H1 (cell line): ENCODE measurements around the gene RAB40C. TPM values are rescaled to one million over a fixed set of nuclear protein-coding genes. Genes with fewer than 3 reads are reported as not detected.

Source experiments
- CTCF ChIA-PET: fragments of 300-600 bp; sonication (Branson Sonifier 250); formaldehyde crosslinking; loops from one replicate; lab custom pipeline; 2021; ENCODE audit not compliant: partially characterized antibody; lab: Charles Lee
- POLR2A ChIA-PET: fragments of 300-600 bp; sonication (Branson Sonifier 250); formaldehyde crosslinking; loops from one replicate; lab custom pipeline; 2021; ENCODE audit warnings: inconsistent platforms; ENCODE audit not compliant: partially characterized antibody; lab: Charles Lee
- DNase-seq, 2 experiments: peaks; one replicate each; pipeline versions ENCODE4 v3.0.0 to v3.0.0-alpha.2; 2010 to 2022; ENCODE audit warnings: low spot score in 2 of 2, low read depth in 1 of 2, mixed read lengths in 1 of 2
- FAIRE-seq: peaks from 2 replicates; lab custom pipeline; 2011; peaks lifted over from hg19 to GRCh38; lab: Jason Lieb, UNC
- H2AFZ ChIP-seq: 2 replicates; pipeline ENCODE4 v1.8.1; 2012; ENCODE audit warnings: low read length, inconsistent platforms
- H2AK5ac ChIP-seq: 2 replicates; pipeline ENCODE4 v1.6.1; 2013; ENCODE audit warnings: low read depth, low read length
- H2BK120ac ChIP-seq: replicated peaks from 2 replicates; pipeline ENCODE3; 2013; ENCODE audit warnings: low read depth, low read length, inconsistent platforms
- H2BK12ac ChIP-seq: 2 replicates; pipeline ENCODE4 v1.6.1; 2013; ENCODE audit warnings: low read depth, low read length
- H2BK15ac ChIP-seq: 2 replicates; pipeline ENCODE4 v1.6.1; 2013; ENCODE audit warnings: low read length
- H2BK20ac ChIP-seq: 2 replicates; pipeline ENCODE4 v1.6.1; 2013; ENCODE audit warnings: low read length
- H2BK5ac ChIP-seq: 2 replicates; pipeline ENCODE4 v1.6.1; 2013; ENCODE audit warnings: low read depth, low read length
- H3K14ac ChIP-seq: 2 replicates; pipeline ENCODE4 v1.6.1; 2013; ENCODE audit warnings: inconsistent platforms; ENCODE audit not compliant: insufficient read length
- H3K18ac ChIP-seq: 2 replicates; pipeline ENCODE4 v1.6.1; 2013; ENCODE audit warnings: low read length; ENCODE audit errors: extremely low read depth
- H3K23ac ChIP-seq: 2 replicates; pipeline ENCODE4 v1.6.1; 2013; ENCODE audit warnings: inconsistent platforms; ENCODE audit not compliant: insufficient read length
- H3K23me2 ChIP-seq: 2 replicates; pipeline ENCODE4 v1.6.1; 2013; ENCODE audit warnings: low read depth, low read length
- H3K27ac ChIP-seq: 2 replicates; pipeline ENCODE4 v1.6.1; 2011; ENCODE audit warnings: low read depth, low read length, inconsistent platforms
- H3K27me3 ChIP-seq, 4 experiments: replicated peaks in 1 of 4; 1 replicate in 1 of 4; 2 replicates in 3 of 4; pipeline versions ENCODE4 v1.6.1 to v1.8.1; 2011 to 2013; ENCODE audit warnings: low read length in 3 of 4, mild to moderate bottlenecking in 3 of 4, inconsistent platforms in 2 of 4, mixed read lengths in 2 of 4, moderate library complexity in 1 of 4; ENCODE audit not compliant: control insufficient read depth in 3 of 4, insufficient read depth in 3 of 4; ENCODE audit errors: extremely low read depth in 1 of 4
- H3K36me3 ChIP-seq, 4 experiments: 2 replicates each; pipeline versions ENCODE4 v1.6.1 to v1.8.1; 2011 to 2013; ENCODE audit warnings: mild to moderate bottlenecking in 4 of 4, low read length in 3 of 4, moderate library complexity in 2 of 4, control low read depth in 1 of 4, inconsistent platforms in 1 of 4; ENCODE audit not compliant: insufficient read depth in 4 of 4, control insufficient read depth in 2 of 4
- H3K4ac ChIP-seq: replicated peaks from 2 replicates; pipeline ENCODE3; 2013; ENCODE audit warnings: low read length, low read depth, mixed read lengths, inconsistent platforms; ENCODE audit not compliant: insufficient read length
- H3K4me1 ChIP-seq, 4 experiments: replicated peaks in 1 of 4; 1 replicate in 1 of 4; 2 replicates in 3 of 4; pipeline versions ENCODE4 v1.6.1 to v1.8.1; 2011 to 2013; ENCODE audit warnings: low read length in 3 of 4, inconsistent platforms in 2 of 4, mixed read lengths in 1 of 4; ENCODE audit not compliant: insufficient read depth in 4 of 4, control insufficient read depth in 3 of 4
- H3K4me2 ChIP-seq, 2 experiments: 2 replicates each; pipeline versions ENCODE4 v1.6.1 to v1.8.1; 2011 to 2013; ENCODE audit warnings: low read depth in 2 of 2, low read length in 2 of 2, control low read depth in 1 of 2, inconsistent platforms in 1 of 2, mild to moderate bottlenecking in 1 of 2; ENCODE audit not compliant: insufficient read depth in 1 of 2
- H3K4me3 ChIP-seq, 4 experiments: fragments of 200-600, 300-600 bp in 1 of 4; sonication (generic), shearing (Covaris generic), sonication (Bioruptor Twin) in 1 of 4; 2 replicates each; pipeline versions ENCODE4 v1.5.1 to v1.8.1; 2011 to 2016; ENCODE audit warnings: low read length in 4 of 4, low read depth in 3 of 4, control low read depth in 2 of 4, inconsistent platforms in 2 of 4, mild to moderate bottlenecking in 2 of 4, mixed read lengths in 1 of 4, moderate library complexity in 1 of 4; ENCODE audit not compliant: insufficient read depth in 2 of 4; ENCODE audit errors: extremely low read depth in 1 of 4
- H3K56ac ChIP-seq: replicated peaks from 2 replicates; pipeline ENCODE3; 2013; ENCODE audit warnings: low read depth, mild to moderate bottlenecking, mixed read lengths, low read length, inconsistent platforms; ENCODE audit not compliant: insufficient read length
- H3K79me1 ChIP-seq: 2 replicates; pipeline ENCODE4 v1.6.1; 2013; ENCODE audit warnings: low read depth, low read length, control low read depth
- H3K79me2 ChIP-seq, 2 experiments: 2 replicates each; pipeline versions ENCODE4 v1.6.1 to v1.8.1; 2012 to 2013; ENCODE audit warnings: low read length in 2 of 2, mild to moderate bottlenecking in 2 of 2, inconsistent platforms in 1 of 2; ENCODE audit not compliant: insufficient read depth in 2 of 2, control insufficient read depth in 1 of 2
- H3K9ac ChIP-seq, 4 experiments: replicated peaks in 1 of 4; 1 replicate in 1 of 4; 2 replicates in 3 of 4; pipeline versions ENCODE4 v1.6.1 to v1.8.1; 2011 to 2013; ENCODE audit warnings: low read depth in 3 of 4, low read length in 3 of 4, control low read depth in 2 of 4, mild to moderate bottlenecking in 2 of 4, moderate library complexity in 2 of 4, inconsistent platforms in 1 of 4; ENCODE audit errors: extremely low read depth in 1 of 4
- H3K9me3 ChIP-seq, 2 experiments: 2 replicates each; pipeline versions ENCODE4 v1.6.1 to v1.8.1; 2012 to 2013; ENCODE audit warnings: mild to moderate bottlenecking in 2 of 2, moderate library complexity in 2 of 2, control low read depth in 1 of 2, inconsistent platforms in 1 of 2, low read depth in 1 of 2, low read length in 1 of 2, mixed read lengths in 1 of 2; ENCODE audit not compliant: insufficient read depth in 2 of 2
- H4K20me1 ChIP-seq, 2 experiments: replicated peaks in 1 of 2; 2 replicates each; pipeline versions ENCODE3 to v1.8.1; 2011 to 2013; ENCODE audit warnings: inconsistent platforms in 2 of 2, low read length in 2 of 2, mild to moderate bottlenecking in 1 of 2; ENCODE audit not compliant: insufficient read depth in 2 of 2, control insufficient read depth in 1 of 2
- H4K5ac ChIP-seq: 2 replicates; pipeline ENCODE4 v1.6.1; 2013; ENCODE audit warnings: low read length, low read depth, mixed read lengths, inconsistent platforms; ENCODE audit not compliant: insufficient read length
- H4K8ac ChIP-seq: 2 replicates; pipeline ENCODE4 v1.8.0; 2013; ENCODE audit warnings: mild to moderate bottlenecking, moderate library complexity, low read length, inconsistent platforms; ENCODE audit not compliant: insufficient read depth; ENCODE audit errors: extremely low read depth
- H4K91ac ChIP-seq: replicated peaks from 2 replicates; pipeline ENCODE3; 2013; ENCODE audit warnings: low read length, mixed read lengths, inconsistent platforms; ENCODE audit not compliant: insufficient read length
- ASH2L ChIP-seq: fragments of 200-600, 300-600 bp; sonication (generic); IDR thresholded peaks from one replicate; pipeline ENCODE4 v1.7.1; 2017; ENCODE audit warnings: low read length
- CREB1 ChIP-seq: IDR thresholded peaks from 2 replicates; pipeline ENCODE4 v1.6.1; 2012; ENCODE audit warnings: inconsistent platforms
- EGR1 ChIP-seq: IDR thresholded peaks from 2 replicates; pipeline ENCODE4 v1.6.1; 2011; ENCODE audit warnings: low read depth, low read length, borderline replicate concordance
- GABPA ChIP-seq: IDR thresholded peaks from 2 replicates; pipeline ENCODE4 v1.6.1; 2011; ENCODE audit warnings: mild to moderate bottlenecking, low read length, moderate library complexity, borderline replicate concordance; ENCODE audit not compliant: insufficient read depth
- KDM1A ChIP-seq: fragments of 200-600, 300-600 bp; sonication (generic); IDR thresholded peaks from 2 replicates; pipeline ENCODE4 v1.7.1; 2016; ENCODE audit warnings: mild to moderate bottlenecking, low read length, borderline replicate concordance
- NANOG ChIP-seq: IDR thresholded peaks from 2 replicates; pipeline ENCODE4 v1.6.1; 2011; ENCODE audit warnings: low read length, low read depth, mild to moderate bottlenecking, inconsistent platforms; ENCODE audit not compliant: insufficient read depth, poor library complexity, severe bottlenecking
- YY1 ChIP-seq: IDR thresholded peaks from 2 replicates; pipeline ENCODE4 v1.6.1; 2011; ENCODE audit warnings: low read depth, mild to moderate bottlenecking, low read length
- WGBS, 2 experiments: shearing (Covaris generic) in 1 of 2; methylation state at CpG; one replicate each; pipeline versions ENCODE4 v1.1.6 to v1.1.7; 2013 to 2015; ENCODE audit warnings: low lambda C conversion rate in 2 of 2, mixed read lengths in 2 of 2, inconsistent platforms in 1 of 2, low coverage in 1 of 2, missing lambda C conversion rate in 1 of 2; ENCODE audit not compliant: insufficient replicate concordance in 2 of 2, insufficient coverage in 1 of 2, insufficient read length in 1 of 2; ENCODE audit errors: extremely low coverage in 1 of 2, missing lambda C conversion rate in 1 of 2; 5-methylcytosine and 5-hydroxymethylcytosine counted together
- polyA plus RNA-seq, 7 experiments: library from polyadenylated mRNA; depleted of rRNA in 3 of 7; stranded (reverse) in 5 of 7; unstranded in 2 of 7; fragments of >200 nt in 5 of 7; fragments of 200-250 nt in 2 of 7; gene quantifications; 1 replicate in 5 of 7; 2 replicates in 1 of 7; 4 replicates in 1 of 7; pipeline versions ENCODE4 v1.2.1 to v1.2.3, GENCODE V29; 2011 to 2013; ENCODE audit warnings: missing spikeins in 2 of 7, mixed read lengths in 2 of 7
- total RNA-seq: library from RNA; stranded (reverse); fragmentation: NEBNext Ultra II Directional; extraction: Animal tissue kit (Norgen Biotek cat#: 25700); gene quantifications from 2 replicates; pipeline ENCODE4 v1.2.1, GENCODE V29; 2021
- TF ChIP-seq, protein P1 (sequence below): IDR thresholded peaks from 2 replicates; pipeline ENCODE4 v1.6.1; 2011; ENCODE audit warnings: low read depth, mild to moderate bottlenecking, low read length; ENCODE audit not compliant: insufficient read depth

The RAB40C gene
- total and polyA plus RNA-seq, 2 of the 8 experiments (the other 6 are each of a cell fraction or from before 2014, with no cell fraction given) = 13.9 to 15.6 TPM

DNA sequence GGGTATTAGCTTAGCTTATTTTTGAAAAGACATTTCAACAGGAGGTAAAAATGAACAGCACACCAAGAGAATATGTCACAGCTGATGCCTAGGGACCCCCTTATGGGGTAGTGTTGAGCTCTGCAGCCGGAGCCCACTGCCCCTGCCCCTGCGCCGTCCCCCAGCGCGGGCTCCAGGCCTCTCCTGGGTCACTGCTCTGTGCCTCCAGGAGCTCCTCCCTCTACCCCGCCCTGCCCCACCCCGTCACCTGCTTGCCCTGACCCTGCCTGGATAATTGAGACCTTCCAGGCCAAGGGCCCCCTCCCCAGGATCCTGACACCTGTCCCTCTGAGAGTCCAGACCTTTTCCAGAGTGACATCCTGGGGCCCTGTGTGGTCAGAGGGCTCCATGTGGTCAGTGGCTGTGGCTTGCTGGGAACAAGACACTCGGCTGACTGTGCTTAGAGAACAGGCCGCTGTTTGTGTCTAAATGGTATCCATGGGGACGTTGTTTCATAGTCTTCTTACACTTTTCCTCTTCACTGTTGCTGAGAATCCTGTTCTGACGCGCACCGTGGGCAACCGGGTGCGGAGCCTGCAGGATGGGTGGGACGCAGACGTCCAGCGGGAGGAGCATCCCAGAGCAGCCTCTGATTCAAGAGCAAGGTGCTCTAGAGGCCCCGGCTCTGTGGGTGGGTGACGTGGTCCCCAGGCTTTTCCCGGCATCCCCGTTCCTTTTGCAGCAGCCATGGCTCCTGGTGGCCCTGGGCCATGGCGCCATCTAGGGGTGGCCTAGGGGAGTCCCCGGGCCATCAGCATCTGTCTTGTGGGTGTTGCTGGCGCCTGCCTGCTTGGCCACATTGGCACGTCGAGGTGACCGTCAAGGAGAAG lies 20.9 kb downstream of the RAB40C start:
- Histone ChIP-seq H3K14ac (no peak overlapping the region), H4K20me1 (peaks cover 0 to 7% of the 10 kb centered on the region in 2 experiments), H2BK20ac (no peak overlapping the region), H3K27ac (no peak overlapping the region), H4K5ac (peak overlapping the region; percentile 9), H3K18ac (no peak overlapping the region; the same call in 1 of the 2 replicates), H2AK5ac (0 out of 2 replicates have a peak overlapping the region, but pooled peaks have one; percentile 39), H2AFZ (no peak overlapping the region), H3K9me3 (no peaks in the 10 kb centered on the region; a peak in 1 of 4 replicates), H3K4ac (no peak overlapping the region), H2BK12ac (no peak overlapping the region), H4K91ac (no peak overlapping the region), H3K23ac (no peak overlapping the region), H3K36me3 (no peaks in the 10 kb centered on the region; a peak in 1 of 8 replicates), H2BK5ac (no peak overlapping the region), H3K9ac (peak overlapping the region in 1 of 4 experiments; percentile 18; a peak in 2 of 7 replicates), H4K8ac (peak overlapping the region; percentile 92), H3K4me2 (no peak overlapping the region), H3K4me1 (no peaks in the 10 kb centered on the region; a peak in 1 of 7 replicates), H3K4me3 (no peak overlapping the region), H3K79me2 (peaks cover 0 to under 1% of the 10 kb centered on the region in 2 experiments; a peak in 1 of 4 replicates), H2BK15ac (no peak overlapping the region), H3K56ac (no peak overlapping the region), H3K27me3 (no peaks in the 10 kb centered on the region), H3K79me1 (peaks cover 3% of the 10 kb centered on the region), H3K23me2 (no peaks in the 10 kb centered on the region), H2BK120ac (no peak overlapping the region)
- peak in 1 of 2 experiments; percentile 91 for DNase-seq
- CTCF ChIA-PET = interaction anchor here (0.6 to 5.2 kb wide), 16 partner anchors 10 to 185 kb away, joined by 3 to 29 read pairs (median 3); partner anchors contain the start of genes RAB11FIP3, RAB40C and RHOT2
- 66% methylated on average over 24 of the region's 28 CpGs; no CpG with 5 or more reads in 1 of the 2 experiments for WGBS, 2 experiments
- FAIRE-seq = no peak
- POLR2A ChIA-PET = interaction anchor here (0.6 to 1.4 kb wide), 6 partner anchors 10 to 86 kb away, joined by 3 to 4 read pairs (median 3); no protein-coding TSS in a partner anchor
- TF ChIP-seq EGR1 (peak; percentile 77; the same call in 1 of the 2 replicates), YY1 (peak; percentile 89), GABPA (peak; percentile 82; the same call in 1 of the 2 replicates), CREB1 (0 out of 2 replicates have a peak, but pooled peaks have one; percentile 9), ASH2L (no peak), KDM1A (no peak), NANOG (peak; percentile 11)
- TF ChIP-seq, protein P1, sequence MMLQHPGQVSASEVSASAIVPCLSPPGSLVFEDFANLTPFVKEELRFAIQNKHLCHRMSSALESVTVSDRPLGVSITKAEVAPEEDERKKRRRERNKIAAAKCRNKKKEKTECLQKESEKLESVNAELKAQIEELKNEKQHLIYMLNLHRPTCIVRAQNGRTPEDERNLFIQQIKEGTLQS = 0 out of 2 replicates have a peak, but pooled peaks have one; percentile 25
